Hepatocyte (in vitro differentiated cells): ENCODE results near the gene MGLL. TPM values are rescaled to one million over a fixed set of nuclear protein-coding genes. Genes with fewer than 3 reads are reported as not detected.
A peak's percentile ranks its signal among the peaks of the same experiment; 100 is the strongest.

Experiments used
- DNase-seq: peaks from one replicate; pipeline ENCODE4 v3.0.0-alpha.2; 2016; ENCODE audit warnings: low spot score
- H2AFZ ChIP-seq: fragments of 200-600 bp; sonication (generic); 2 replicates; pipeline ENCODE4 v1.6.0; 2016; ENCODE audit warnings: antibody characterized with exemption, mild to moderate bottlenecking
- H3K27ac ChIP-seq: fragments of 200-600 bp; sonication (generic); 2 replicates; pipeline ENCODE4 v1.5.1; 2016; ENCODE audit warnings: mild to moderate bottlenecking
- H3K27me3 ChIP-seq: fragments of 200-600 bp; sonication (generic); 2 replicates; pipeline ENCODE4 v1.6.1; 2016
- H3K36me3 ChIP-seq: fragments of 200-600 bp; sonication (generic); replicated peaks from 2 replicates; pipeline ENCODE4 v1.5.1; 2016; ENCODE audit warnings: low read depth; ENCODE audit not compliant: insufficient read depth
- H3K4me1 ChIP-seq: fragments of 200-600 bp; sonication (generic); 2 replicates; pipeline ENCODE4 v1.5.1; 2016; ENCODE audit warnings: mild to moderate bottlenecking, moderate library complexity; ENCODE audit not compliant: insufficient read depth
- H3K4me2 ChIP-seq: fragments of 200-600 bp; sonication (generic); 2 replicates; pipeline ENCODE4 v1.6.0; 2016
- H3K4me3 ChIP-seq: fragments of 200-600 bp; sonication (generic); 2 replicates; pipeline ENCODE4 v1.5.1; 2016; ENCODE audit warnings: mild to moderate bottlenecking
- H3K79me2 ChIP-seq: fragments of 200-600 bp; sonication (generic); 2 replicates; pipeline ENCODE4 v1.6.0; 2017; ENCODE audit warnings: mild to moderate bottlenecking
- H3K9me2 ChIP-seq: fragments of 200-600 bp; sonication (generic); replicated peaks from 2 replicates; pipeline ENCODE4 v1.6.0; 2017; ENCODE audit warnings: mild to moderate bottlenecking; ENCODE audit not compliant: insufficient read depth
- H3K9me3 ChIP-seq: fragments of 200-600 bp; sonication (generic); 2 replicates; pipeline ENCODE4 v1.5.1; 2016; ENCODE audit warnings: low read depth, mild to moderate bottlenecking
- H4K20me1 ChIP-seq: fragments of 200-600 bp; sonication (generic); 2 replicates; pipeline ENCODE4 v1.6.0; 2016; ENCODE audit warnings: mild to moderate bottlenecking; ENCODE audit not compliant: insufficient read depth, poor library complexity, severe bottlenecking
- EZH2 ChIP-seq: fragments of 200-600 bp; sonication (generic); IDR thresholded peaks from 2 replicates; pipeline ENCODE4 v1.6.1; 2016; ENCODE audit warnings: antibody characterized with exemption, mild to moderate bottlenecking, borderline replicate concordance
- EZH2phosphoT487 ChIP-seq: fragments of 200-600 bp; sonication (generic); IDR thresholded peaks from one replicate; pipeline ENCODE4 v1.6.1; 2018; ENCODE audit warnings: antibody characterized with exemption, mild to moderate bottlenecking, low read depth, moderate library complexity; ENCODE audit not compliant: unreplicated experiment, severe bottlenecking
- WGBS: methylation state at CpG from one replicate; pipeline ENCODE4 v1.1.6; 2016; ENCODE audit warnings: low lambda C conversion rate; ENCODE audit errors: missing lambda C conversion rate; 5-methylcytosine and 5-hydroxymethylcytosine counted together
- polyA plus RNA-seq: library from polyadenylated mRNA; unstranded; fragments of >200 nt; fragmentation: Nextera tagmentation; extraction: Ambion mirVana; gene quantifications from 2 replicates; pipeline ENCODE4 v1.2.1, GENCODE V29; 2016
- total RNA-seq: library from RNA; depleted of rRNA; stranded (reverse); fragments of >200 nt; gene quantifications from 2 replicates; pipeline ENCODE4 v1.2.3, GENCODE V29; 2014
- TF ChIP-seq, protein P1 (sequence below): fragments of 200-600 bp; sonication (generic); IDR thresholded peaks from 2 replicates; pipeline ENCODE4 v1.5.1; 2016; ENCODE audit warnings: antibody characterized with exemption, mild to moderate bottlenecking; ENCODE audit not compliant: poor library complexity

Gene MGLL
- total and polyA plus RNA-seq, 2 experiments from 2014 or later: 7.3 to 21.4 TPM

DNA sequence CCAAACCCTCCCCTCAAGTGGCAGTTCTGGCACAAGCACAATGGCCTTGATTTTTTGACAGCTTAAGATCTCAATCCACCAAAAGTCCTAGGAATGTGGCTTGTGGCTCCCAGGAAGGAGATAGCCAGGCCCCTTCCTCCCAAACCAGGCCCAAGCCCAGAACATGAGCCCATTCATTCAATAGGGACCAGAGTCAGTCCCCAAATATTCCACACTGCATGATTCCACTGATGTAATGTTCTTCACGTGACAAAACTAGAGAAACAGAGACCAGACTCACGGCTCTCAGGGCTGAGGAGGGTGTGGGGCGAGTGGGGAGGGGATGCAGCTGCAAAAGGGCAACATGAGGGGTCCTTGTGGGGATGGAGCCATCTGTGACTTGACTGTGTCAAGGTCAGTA, 124.0 kb downstream of the MGLL start:
- Histone ChIP-seq H3K4me2 (no peak overlapping the region), H3K9me2 (no peaks in the 10 kb centered on the region), H2AFZ (no peak overlapping the region), H3K27ac (peak overlapping the region; percentile 88), H3K4me1 (peaks cover 20% of the 10 kb centered on the region), H3K36me3 (no peaks in the 10 kb centered on the region), H3K79me2 (no peaks in the 10 kb centered on the region), H4K20me1 (no peaks in the 10 kb centered on the region), H3K27me3 (no peaks in the 10 kb centered on the region), H3K4me3 (no peak overlapping the region), H3K9me3 (no peaks in the 10 kb centered on the region)
- DNase-seq: no peak
- 95% methylated on average over 3 of the region's 3 CpGs for WGBS
- TF ChIP-seq, protein P1, sequence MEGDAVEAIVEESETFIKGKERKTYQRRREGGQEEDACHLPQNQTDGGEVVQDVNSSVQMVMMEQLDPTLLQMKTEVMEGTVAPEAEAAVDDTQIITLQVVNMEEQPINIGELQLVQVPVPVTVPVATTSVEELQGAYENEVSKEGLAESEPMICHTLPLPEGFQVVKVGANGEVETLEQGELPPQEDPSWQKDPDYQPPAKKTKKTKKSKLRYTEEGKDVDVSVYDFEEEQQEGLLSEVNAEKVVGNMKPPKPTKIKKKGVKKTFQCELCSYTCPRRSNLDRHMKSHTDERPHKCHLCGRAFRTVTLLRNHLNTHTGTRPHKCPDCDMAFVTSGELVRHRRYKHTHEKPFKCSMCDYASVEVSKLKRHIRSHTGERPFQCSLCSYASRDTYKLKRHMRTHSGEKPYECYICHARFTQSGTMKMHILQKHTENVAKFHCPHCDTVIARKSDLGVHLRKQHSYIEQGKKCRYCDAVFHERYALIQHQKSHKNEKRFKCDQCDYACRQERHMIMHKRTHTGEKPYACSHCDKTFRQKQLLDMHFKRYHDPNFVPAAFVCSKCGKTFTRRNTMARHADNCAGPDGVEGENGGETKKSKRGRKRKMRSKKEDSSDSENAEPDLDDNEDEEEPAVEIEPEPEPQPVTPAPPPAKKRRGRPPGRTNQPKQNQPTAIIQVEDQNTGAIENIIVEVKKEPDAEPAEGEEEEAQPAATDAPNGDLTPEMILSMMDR: no peak
- TF ChIP-seq EZH2 (no peak), EZH2phosphoT487 (no peak)

DNA sequence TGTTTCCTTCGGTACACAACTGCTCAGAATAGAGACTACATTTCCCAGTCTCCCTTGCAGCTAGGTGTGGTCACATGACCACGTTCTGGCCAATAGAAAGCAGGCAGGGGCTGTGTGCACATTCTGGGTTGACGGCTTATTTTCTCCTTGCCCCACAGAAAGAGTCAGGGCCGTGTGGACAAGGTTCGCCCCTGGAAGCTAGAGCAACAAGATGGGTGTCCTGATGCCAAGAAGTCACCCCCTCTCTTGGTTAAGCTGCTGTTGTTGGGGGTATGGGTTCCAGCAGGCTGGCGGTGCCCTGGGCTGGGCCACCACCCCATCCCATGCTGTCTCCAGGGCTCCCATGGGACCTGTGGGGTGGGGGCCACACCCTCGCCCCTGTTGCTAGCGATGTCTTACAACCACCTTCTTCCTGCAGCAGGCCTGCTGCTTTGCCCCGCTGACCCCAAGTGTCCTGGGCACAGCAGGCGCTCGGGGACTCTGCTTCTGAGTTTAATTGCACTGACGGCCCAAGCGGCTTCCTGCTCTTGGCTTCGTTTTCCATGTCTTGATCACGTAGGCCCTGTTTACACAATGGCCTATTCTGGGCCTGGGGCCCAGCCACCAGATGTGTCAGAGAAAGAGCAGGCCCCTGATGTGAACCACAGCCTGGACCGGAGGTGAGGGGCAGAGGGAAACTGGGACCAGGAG, 124.6 kb downstream of the MGLL start:
- H3K9me2 ChIP-seq: no peaks in the 10 kb centered on the region
- H3K79me2 ChIP-seq: no peaks in the 10 kb centered on the region
- H3K27ac ChIP-seq: peak overlapping the region; percentile 88
- H3K27me3 ChIP-seq: no peaks in the 10 kb centered on the region
- no peaks in the 10 kb centered on the region for H3K9me3 ChIP-seq
- H3K36me3 ChIP-seq: no peaks in the 10 kb centered on the region
- no peak overlapping the region for H3K4me3 ChIP-seq
- WGBS: 56% methylated on average over 16 of the region's 16 CpGs
- H3K4me2 ChIP-seq: peak overlapping the region; percentile 59
- DNase-seq: peak; percentile 69
- no peaks in the 10 kb centered on the region for H4K20me1 ChIP-seq
- TF ChIP-seq EZH2 (no peak), EZH2phosphoT487 (no peak)
- TF ChIP-seq, protein P1: no peak
- peaks cover 20% of the 10 kb centered on the region for H3K4me1 ChIP-seq
- peak overlapping the region; percentile 53 for H2AFZ ChIP-seq

DNA sequence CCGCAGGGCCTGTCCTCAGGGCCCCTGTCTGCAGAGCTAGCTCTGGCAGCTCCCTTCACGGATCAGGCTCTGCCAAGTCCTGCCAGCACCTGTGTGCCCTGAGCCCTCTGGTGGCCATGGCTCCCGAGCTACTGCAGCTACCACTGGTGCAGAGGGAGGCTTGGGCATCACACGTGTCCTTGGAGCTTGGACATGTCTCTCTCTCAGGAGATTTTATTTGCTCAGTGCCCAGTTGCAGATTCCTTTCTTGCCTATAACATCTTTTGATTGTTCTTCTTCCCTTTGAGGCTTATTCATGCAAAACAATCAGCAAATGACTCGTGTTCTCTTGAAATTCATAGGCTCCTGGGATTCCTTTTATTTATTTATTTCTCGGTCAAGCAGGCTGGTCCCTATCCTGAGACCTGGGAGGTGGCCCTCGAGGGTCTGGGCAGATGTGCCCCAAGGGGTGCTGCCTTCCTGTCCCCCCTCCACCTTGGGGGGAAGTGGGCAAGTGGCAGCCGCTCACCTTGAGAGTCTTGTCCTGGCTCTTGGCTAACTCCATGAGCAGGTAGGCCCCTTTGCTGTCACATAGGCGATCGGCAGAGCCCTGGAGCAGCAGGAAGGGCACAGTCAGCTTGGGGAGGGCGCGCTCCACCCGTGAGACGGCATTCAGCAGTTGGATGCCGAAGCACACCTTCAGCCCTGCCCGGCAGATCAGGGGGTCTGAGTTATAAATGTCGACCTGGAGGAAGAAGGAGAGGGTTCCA, 127.7 kb downstream of the MGLL start:
- H3K9me3 ChIP-seq: no peaks in the 10 kb centered on the region
- WGBS: 85% methylated on average over 17 of the region's 17 CpGs
- no peak overlapping the region for H3K27ac ChIP-seq
- no peaks in the 10 kb centered on the region for H3K79me2 ChIP-seq
- no peak overlapping the region for H3K4me3 ChIP-seq
- H2AFZ ChIP-seq: no peak overlapping the region
- no peaks in the 10 kb centered on the region for H3K9me2 ChIP-seq
- no peaks in the 10 kb centered on the region for H3K36me3 ChIP-seq
- no peak overlapping the region for H3K4me2 ChIP-seq
- DNase-seq: no peak
- TF ChIP-seq, protein P1: peak; percentile 16
- no peak for TF ChIP-seq EZH2phosphoT487
- no peaks in the 10 kb centered on the region for H4K20me1 ChIP-seq
- H3K4me1 ChIP-seq: peaks cover 31% of the 10 kb centered on the region
- no peaks in the 10 kb centered on the region for H3K27me3 ChIP-seq
